Activated CD8-positive, alpha-beta memory T cell treated with anti-CD3 and anti-CD28 coated beads for 48 hours (primary cell): Measurements from ENCODE around the gene LCE3B.
A peak's percentile ranks its signal among the peaks of the same experiment; 100 is the strongest.
"Not testable (repeated sequence)": the region's sequence is repeated elsewhere in the genome, so short reads cannot be mapped to it uniquely, and the experiment has no call there.

ENCODE experiments used
- DNase-seq, 3 experiments: peaks; one replicate each; pipeline ENCODE4 v3.0.0-alpha.2; 2020; ENCODE audit warnings: low read depth in 2 of 3, low spot score in 2 of 3

Gene LCE3B, protein sequence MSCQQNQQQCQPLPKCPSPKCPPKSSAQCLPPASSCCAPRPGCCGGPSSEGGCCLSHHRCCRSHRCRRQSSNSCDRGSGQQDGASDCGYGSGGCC

GRCh38 chr1:152613511-152613910, at the start of gene LCE3B:
Gene LCE3B (plus strand): TSS chr1:152613811. CDS start chr1:152613811, 0 bp downstream.
- DNase-seq = no peak

DNA sequence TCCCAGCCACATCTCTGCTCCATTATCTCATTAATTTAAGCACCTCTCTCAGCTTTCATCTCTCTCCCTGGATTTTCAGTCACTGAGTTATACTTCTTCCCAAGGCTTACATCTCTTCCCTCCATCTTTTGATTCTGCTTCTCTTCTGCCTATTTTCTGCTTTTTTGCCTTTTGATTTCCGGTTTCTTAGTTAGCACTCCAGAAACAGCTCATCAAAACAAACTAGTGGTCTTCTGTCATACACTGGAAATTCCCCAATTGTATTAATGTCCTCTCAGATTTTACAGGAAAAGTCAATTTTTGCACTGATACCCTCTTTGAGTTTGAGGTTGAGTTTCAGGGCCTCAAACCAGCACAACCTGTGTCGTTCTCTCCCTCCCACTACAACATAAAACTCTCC, 48.5 kb upstream of the LCE3B start:
- DNase-seq = no peak

DNA sequence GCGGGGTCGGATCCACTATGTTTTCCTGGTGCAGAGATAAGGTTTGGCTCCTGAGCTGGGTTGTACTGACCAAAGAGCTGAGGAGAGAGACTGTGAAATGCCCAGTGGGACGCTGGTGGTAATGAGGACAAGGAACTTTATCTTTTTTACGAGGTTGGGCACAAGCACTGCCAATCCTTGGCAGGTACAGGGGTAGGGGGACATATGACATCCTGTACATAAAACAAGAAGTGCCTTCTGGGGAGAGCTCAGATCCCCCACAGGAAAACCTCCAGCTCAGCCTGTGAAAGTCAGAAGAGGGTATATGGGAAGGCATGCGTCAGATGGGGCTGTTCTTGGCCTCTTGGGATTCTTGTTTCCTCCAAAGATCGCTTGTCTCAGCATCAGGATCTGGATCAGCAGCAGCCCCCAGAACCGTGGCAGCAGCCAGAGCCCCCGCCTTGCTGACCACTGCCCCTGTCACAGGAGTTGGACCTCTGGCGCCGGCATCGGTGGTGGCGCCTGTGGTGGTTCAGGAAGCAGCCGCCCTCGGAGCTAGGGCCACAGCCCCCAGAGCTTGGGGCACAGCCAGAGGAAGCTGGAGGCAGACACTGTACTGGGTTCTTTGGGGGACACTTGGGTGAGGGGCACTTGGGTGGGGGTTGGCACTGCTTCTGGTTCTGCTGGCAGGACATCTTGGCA, 47.9 kb upstream of the LCE3B start:
- DNase-seq = no peak

DNA sequence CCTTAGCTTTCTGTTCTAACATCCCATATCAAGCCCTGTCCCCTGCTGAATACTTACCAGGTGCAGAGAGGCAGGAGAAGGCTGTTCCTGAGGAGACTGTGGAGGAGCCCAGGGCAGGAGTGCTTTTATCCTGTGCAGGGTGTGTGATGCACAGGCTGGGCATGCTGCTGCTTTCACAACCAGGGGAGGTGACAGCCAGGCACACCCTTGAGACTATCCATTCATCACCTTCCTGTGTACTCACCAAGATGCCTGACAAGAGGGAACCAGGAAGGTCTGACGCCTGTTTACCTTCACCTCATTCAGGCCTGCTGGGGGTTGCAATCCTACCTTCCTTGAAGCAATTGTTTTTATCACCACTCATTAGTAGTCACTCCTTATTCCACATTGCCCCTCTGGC, 46.9 kb upstream of the LCE3B start, which contains the start of gene LCE3E:
Gene LCE3E, minus strand, starts transcription at position 100 of the 400 bp plus-strand sequence. CDS start 572 bp downstream, outside the sequence.
- DNase-seq = no peak

DNA sequence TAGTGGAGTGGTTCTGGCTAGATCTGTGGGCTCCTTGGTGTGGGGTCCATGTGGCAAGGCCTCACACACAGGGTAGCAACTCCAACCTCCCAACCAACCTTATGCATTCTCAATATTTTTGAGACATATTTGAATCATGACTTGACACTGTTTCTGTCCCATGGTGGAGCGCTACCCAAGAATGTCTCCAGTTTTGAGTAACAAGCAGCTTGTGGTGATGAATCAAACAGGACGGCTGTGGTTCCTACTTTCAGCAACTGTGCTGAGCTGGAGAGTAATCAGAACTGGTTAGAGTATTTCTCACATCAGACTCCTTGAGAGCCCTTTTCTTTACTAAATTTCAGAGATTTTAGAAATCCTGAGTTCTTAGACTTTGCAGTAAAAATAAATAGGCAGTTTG, 36.4 kb upstream of the LCE3B start:
- no peak for DNase-seq

DNA sequence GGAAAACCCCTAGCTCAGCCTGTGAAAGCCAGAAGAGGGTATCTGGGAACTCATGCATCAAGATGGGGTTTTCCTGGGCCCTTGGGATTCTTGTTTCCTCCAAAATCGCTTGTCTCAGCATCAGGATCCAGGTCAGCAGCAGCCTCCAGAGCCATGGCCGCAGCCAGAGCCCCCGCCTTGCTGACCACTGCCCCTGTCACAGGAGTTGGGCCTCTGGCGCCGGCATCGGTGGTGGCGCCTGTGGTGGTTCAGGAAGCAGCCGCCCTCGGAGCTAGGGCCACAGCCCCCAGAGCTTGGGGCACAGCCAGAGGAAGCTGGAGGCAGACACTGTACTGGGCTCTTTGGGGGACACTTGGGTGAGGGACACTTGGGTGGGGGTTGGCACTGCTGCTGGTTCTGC, 34.1 kb upstream of the LCE3B start:
- not testable (repeated sequence) for DNase-seq

GRCh38 chr1:152580433-152580832, 33.2 kb upstream of the LCE3B start, which contains the start of gene LCE3D:
Gene LCE3D (minus strand): TSS chr1:152580516. CDS start chr1:152579936, 580 bp downstream.
- no peak for DNase-seq

DNA sequence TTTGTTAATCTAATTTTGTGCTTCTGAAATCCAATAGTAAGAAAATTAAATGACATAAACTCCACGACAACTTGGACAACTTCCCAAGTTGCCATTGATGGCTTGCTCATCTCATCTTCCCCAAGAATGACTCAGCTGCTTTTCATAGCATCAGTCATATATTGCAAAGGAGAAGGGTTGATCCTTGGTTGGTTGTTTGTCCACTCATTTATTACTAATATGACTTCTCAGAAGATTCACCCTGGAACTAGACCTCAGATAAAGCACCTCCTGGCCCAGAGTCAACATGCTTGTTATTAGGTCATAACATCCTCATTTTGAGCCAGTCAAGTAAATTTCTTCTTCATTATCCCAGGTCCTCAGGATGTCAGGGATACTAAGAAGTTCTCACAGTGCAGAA, 31.0 kb upstream of the LCE3B start:
- DNase-seq = no peak

GRCh38 chr1:152585586-152585985, 28.0 kb upstream of the LCE3B start:
- no peak for DNase-seq

DNA sequence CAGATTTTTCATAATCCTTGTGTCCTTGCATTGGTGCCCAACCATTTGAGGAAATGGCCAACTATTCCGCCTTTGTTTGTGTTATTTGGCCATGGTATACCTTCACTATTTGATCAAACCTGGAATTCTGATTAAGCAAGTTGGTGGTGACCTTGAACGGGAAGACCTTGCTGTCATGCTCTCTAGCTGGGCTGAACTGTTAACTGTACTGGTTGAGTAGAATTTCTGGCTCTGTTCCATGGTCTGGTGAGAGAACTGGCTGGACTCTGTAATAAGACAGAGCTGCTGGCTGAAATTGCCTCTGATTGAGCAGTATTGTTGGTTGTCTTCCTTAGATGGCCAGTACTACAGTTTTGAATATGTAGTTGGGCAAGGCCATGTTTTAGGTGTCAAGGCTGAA, 16.6 kb upstream of the LCE3B start:
- no peak for DNase-seq

GRCh38 chr1:152599934-152600333, 13.7 kb upstream of the LCE3B start, which contains the start of gene LCE3C:
Gene LCE3C (plus strand): TSS chr1:152600234. CDS start chr1:152600732, 498 bp downstream.
- DNase-seq = no peak

- no peak for DNase-seq
These were observed 8.4 kb downstream of the LCE3B start for GRCh38 chr1:152621993-152622392.

DNA sequence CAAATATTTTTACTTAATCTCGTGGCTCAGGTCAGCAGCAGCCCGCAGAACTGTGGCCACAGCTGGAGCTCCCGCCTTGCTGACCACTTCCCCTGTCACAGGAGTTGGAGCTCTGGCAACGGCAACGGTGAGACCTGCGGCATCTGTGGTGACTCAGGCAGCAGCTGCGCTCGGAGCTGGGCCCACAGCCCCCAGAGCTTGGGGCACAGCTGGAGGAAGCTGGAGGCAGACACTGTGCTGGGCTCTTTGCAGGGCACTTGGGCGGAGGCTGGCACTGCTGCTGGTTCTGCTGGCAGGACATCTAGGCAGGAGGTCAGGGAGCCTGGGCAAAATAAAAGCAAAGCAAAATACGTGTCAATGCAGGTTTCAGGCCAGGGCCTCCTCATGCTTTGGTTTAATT, 9.2 kb downstream of the LCE3B start, which contains the start of gene LCE3A:
Gene LCE3A, minus strand, starts transcription at position 301 of the 400 bp plus-strand sequence. Its CDS starts 0 bp downstream, at position 301.
- DNase-seq = no peak

GRCh38 chr1:152623203-152623844, 9.7 kb downstream of the LCE3B start:
- peak in 1 of 3 experiments; percentile 11 for DNase-seq

DNA sequence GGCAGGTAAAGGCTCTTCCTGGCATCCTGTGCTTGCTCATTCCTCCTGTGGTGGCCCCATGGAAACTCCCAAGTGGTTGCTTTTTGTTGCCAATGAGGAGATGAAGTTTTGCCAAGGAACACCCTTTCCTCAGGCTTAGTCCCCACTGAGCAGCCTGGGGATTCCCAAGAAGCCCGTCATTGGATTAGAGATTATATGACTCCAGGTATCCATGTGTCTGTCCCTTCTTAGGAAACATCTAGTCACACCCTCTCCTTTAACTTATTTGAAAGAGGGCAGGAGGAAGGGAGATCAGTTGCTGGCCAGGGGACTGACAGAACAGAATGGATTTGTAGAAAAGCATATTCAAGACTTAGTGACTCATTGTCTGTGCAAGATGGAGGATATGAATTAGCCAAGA, 13.1 kb downstream of the LCE3B start:
- no peak for DNase-seq

DNA sequence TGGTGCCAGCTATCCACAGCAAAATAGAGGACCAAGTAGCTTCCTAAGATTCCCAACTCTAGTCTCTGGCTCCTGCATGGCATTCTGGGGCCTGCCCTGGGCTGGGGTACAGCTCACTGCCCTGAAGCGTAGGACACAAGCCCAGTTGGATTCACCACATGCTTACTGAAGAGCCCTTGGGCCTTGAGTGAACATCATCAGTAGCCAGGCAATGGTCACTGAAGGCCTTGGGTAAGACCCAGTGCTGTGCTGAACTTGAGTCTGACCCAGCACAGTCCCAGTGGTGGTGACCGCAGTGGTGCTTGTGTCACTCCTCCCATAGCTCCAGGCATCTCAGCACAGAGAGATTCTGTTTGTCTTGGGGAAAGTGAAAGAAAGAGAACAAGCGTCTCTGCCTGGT, 17.0 kb downstream of the LCE3B start:
- DNase-seq = no peak

DNA sequence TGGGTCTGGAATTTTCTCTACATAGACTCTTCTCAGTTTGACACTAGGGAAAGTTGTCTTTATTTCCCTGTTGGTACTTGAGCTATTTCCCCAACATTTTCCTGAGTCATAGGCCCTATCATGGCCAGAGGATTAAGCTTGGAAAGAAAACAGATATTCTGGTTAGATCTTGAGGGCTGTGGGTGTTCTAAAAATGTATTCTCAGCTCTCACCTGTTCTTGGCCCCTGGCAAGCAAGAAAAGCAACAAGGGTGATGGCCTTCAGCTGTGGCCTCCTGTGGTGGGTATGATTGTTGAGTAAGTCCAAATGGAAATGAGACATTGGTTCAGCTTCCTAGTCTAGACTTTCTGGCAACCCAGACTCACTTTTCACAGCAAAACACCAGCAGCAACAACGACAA, 26.7 kb downstream of the LCE3B start:
- no peak for DNase-seq

- no peak for DNase-seq
These were observed 30.3 kb downstream of the LCE3B start for GRCh38 chr1:152643945-152644344.

- DNase-seq = no peak
These were observed 31.5 kb downstream of the LCE3B start for GRCh38 chr1:152645146-152645545.

DNA sequence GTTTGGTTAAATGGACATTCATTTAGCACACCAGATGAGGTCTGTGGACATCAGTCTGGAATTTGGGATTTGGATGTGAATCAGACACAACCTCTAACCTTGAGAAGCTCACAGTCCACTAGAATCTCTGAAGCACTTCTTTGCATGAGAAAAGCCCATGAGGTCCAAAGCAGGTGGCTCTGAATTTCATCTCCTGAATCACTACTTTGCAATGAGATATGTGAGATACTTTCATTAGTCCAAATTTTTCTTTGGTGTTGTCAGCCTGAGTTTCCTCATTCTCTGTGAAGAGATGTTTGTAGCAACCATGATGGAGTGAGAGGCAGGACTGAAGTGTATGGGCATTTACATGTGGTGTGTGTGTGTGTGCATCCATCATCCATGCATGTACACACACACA, 33.0 kb downstream of the LCE3B start:
- DNase-seq = no peak

GRCh38 chr1:152654110-152654509, 40.5 kb downstream of the LCE3B start:
- peak in 1 of 3 experiments; percentile 60 for DNase-seq

- DNase-seq = no peak
These were observed 42.8 kb downstream of the LCE3B start for GRCh38 chr1:152656459-152656858.
